Endothelial cell of umbilical vein (primary cell): ENCODE data around the gene OR52A5. TPM values are rescaled to one million over a fixed set of nuclear protein-coding genes. Genes with fewer than 3 reads are reported as not detected.

ENCODE experiments used
- BruUV-seq: library from RNA; stranded (reverse); fragments of 400-500 nt; replicated peaks from 2 replicates; lab custom pipeline; 2021; lab: Mats Ljungman, UMichigan
- CTCF ChIA-PET: fragments of 300-600, 350-600 bp; sonication (Branson Sonifier 250); formaldehyde crosslinking; loops from one replicate; lab custom pipeline; 2021; ENCODE audit warnings: antibody characterized with exemption, inconsistent platforms; lab: Charles Lee
- POLR2A ChIA-PET: fragments of 300-600, 350-600 bp; sonication (Branson Sonifier 250); formaldehyde crosslinking; loops from one replicate; lab custom pipeline; 2021; ENCODE audit warnings: antibody characterized with exemption, inconsistent platforms; lab: Charles Lee
- DNase-seq: peaks from one replicate; pipeline ENCODE4 v3.0.0-alpha.2; 2011; ENCODE audit warnings: low read depth, low spot score
- FAIRE-seq: peaks from 2 replicates; lab custom pipeline; 2011; peaks lifted over from hg19 to GRCh38; lab: Jason Lieb, UNC
- H2AFZ ChIP-seq: 2 replicates; pipeline ENCODE4 v1.6.0; 2012; ENCODE audit warnings: low read depth, low read length, control low read depth, inconsistent platforms
- H3K27ac ChIP-seq: 2 replicates; pipeline ENCODE4 v1.5.1; 2011; ENCODE audit warnings: low read depth, mild to moderate bottlenecking, control low read depth, low read length, moderate library complexity; ENCODE audit not compliant: insufficient read depth
- H3K27me3 ChIP-seq, 2 experiments: 2 replicates each; pipeline versions ENCODE4 v1.6.0 to v1.6.1; 2011; ENCODE audit warnings: low read length in 2 of 2, mixed read lengths in 1 of 2; ENCODE audit not compliant: control insufficient read depth in 2 of 2, insufficient read depth in 2 of 2
- H3K36me3 ChIP-seq, 2 experiments: 2 replicates in 1 of 2; 3 replicates in 1 of 2; pipeline ENCODE4 v1.5.1; 2011; ENCODE audit warnings: low read length in 2 of 2, mild to moderate bottlenecking in 1 of 2, moderate library complexity in 1 of 2; ENCODE audit not compliant: control insufficient read depth in 2 of 2, insufficient read depth in 2 of 2; ENCODE audit errors: extremely low read depth in 1 of 2
- H3K4me1 ChIP-seq: 3 replicates; pipeline ENCODE4 v1.5.1; 2011; ENCODE audit warnings: mild to moderate bottlenecking, low read length; ENCODE audit not compliant: control insufficient read depth, insufficient read depth; ENCODE audit errors: extremely low read depth
- H3K4me2 ChIP-seq: 2 replicates; pipeline ENCODE4 v1.6.1; 2011; ENCODE audit warnings: low read length, control low read depth, mixed read lengths; ENCODE audit not compliant: insufficient read depth
- H3K4me3 ChIP-seq, 3 experiments: fragments of 200-600 bp in 1 of 3; sonication (generic), shearing (Covaris generic) in 1 of 3; replicated peaks in 1 of 3; 2 replicates each; pipeline ENCODE4 v1.5.1; 2011 to 2016; ENCODE audit warnings: control low read depth in 3 of 3, low read length in 3 of 3, mild to moderate bottlenecking in 2 of 3, inconsistent platforms in 1 of 3, low read depth in 1 of 3, moderate library complexity in 1 of 3; ENCODE audit not compliant: insufficient read depth in 1 of 3
- H3K79me2 ChIP-seq: 2 replicates; pipeline ENCODE4 v1.6.0; 2012; ENCODE audit warnings: low read length, inconsistent platforms; ENCODE audit not compliant: control insufficient read depth, insufficient read depth
- H3K9ac ChIP-seq: replicated peaks from 2 replicates; pipeline ENCODE3; 2011; ENCODE audit warnings: low read length, control low read depth; ENCODE audit not compliant: insufficient read depth; ENCODE audit errors: extremely low read depth
- H3K9me1 ChIP-seq: replicated peaks from 3 replicates; pipeline ENCODE4 v1.6.0; 2011; ENCODE audit warnings: mild to moderate bottlenecking, low read length; ENCODE audit not compliant: control insufficient read depth, insufficient read depth; ENCODE audit errors: extremely low read depth
- H3K9me3 ChIP-seq: replicated peaks from 2 replicates; pipeline ENCODE4 v1.5.1; 2012; ENCODE audit warnings: low read length, inconsistent platforms; ENCODE audit not compliant: control insufficient read depth, insufficient read depth
- H4K20me1 ChIP-seq: replicated peaks from 2 replicates; pipeline ENCODE3; 2011; ENCODE audit warnings: mild to moderate bottlenecking, low read length; ENCODE audit not compliant: control insufficient read depth, insufficient read depth; ENCODE audit errors: extremely low read depth
- EZH2 ChIP-seq: IDR thresholded peaks from 2 replicates; pipeline ENCODE4 v1.6.1; 2012; ENCODE audit warnings: borderline replicate concordance, low read depth, mild to moderate bottlenecking, moderate library complexity, low read length, inconsistent platforms; ENCODE audit not compliant: severe bottlenecking
- GATA2 ChIP-seq: IDR thresholded peaks from 2 replicates; pipeline ENCODE4 v1.7.0; 2011; ENCODE audit warnings: low read depth, mild to moderate bottlenecking, moderate library complexity, mixed read lengths, low read length; ENCODE audit not compliant: insufficient read length, insufficient read depth
- JUN ChIP-seq: IDR thresholded peaks from 2 replicates; pipeline ENCODE4 v1.6.1; 2011; ENCODE audit warnings: borderline replicate concordance, low read depth; ENCODE audit not compliant: insufficient read length, insufficient read depth
- MAX ChIP-seq: IDR thresholded peaks from 2 replicates; pipeline ENCODE4 v1.6.1; 2011; ENCODE audit not compliant: insufficient read depth, insufficient read length
- POLR2A ChIP-seq: IDR thresholded peaks from 2 replicates; pipeline ENCODE4 v1.6.1; 2012; ENCODE audit warnings: low read depth, mild to moderate bottlenecking, control low read depth, low read length
- POLR2AphosphoS5 ChIP-seq: IDR thresholded peaks from 2 replicates; pipeline ENCODE4 v1.6.1; 2012; ENCODE audit warnings: low read depth, mild to moderate bottlenecking, control low read depth, low read length, moderate library complexity; ENCODE audit not compliant: insufficient read depth
- dilution Hi-C: fragments of 300-500 bp; cut with MboI; formaldehyde crosslinking; loops from one replicate; pipeline ENCODE4 v1.15.0; 2019; ENCODE audit warnings: low sequenced_read_pairs; ENCODE audit not compliant: extremely low pct_ligation_motif_present
- intact Hi-C: fragments of 100-400 bp; cut with micrococcal nuclease; formaldehyde crosslinking; loops from one replicate; pipeline ENCODE4 v1.10.0; 2022
- polyA plus RNA-seq, 4 experiments: library from polyadenylated mRNA; depleted of rRNA in 3 of 4; stranded (reverse) in 3 of 4; unstranded in 1 of 4; fragments of >200 nt; gene quantifications; 2 replicates each; pipeline versions ENCODE4 v1.2.1 to v1.2.3, GENCODE V29; 2011 to 2012; ENCODE audit warnings: missing spikeins in 1 of 4
- total RNA-seq: library from RNA; stranded (reverse); gene quantifications from 2 replicates; pipeline ENCODE4 v1.2.3, GENCODE V29; 2021

OR52A5 gene
- total and polyA plus RNA-seq, 2 donors (not counting 3 experiments of a cell fraction or from before 2014, with no cell fraction given): not detected

- H3K4me2 ChIP-seq: no peak overlapping the region
- CTCF ChIA-PET: no interaction called here
- dilution Hi-C loops: no loop called here
Observed at GRCh38 chr11:5137014-5137413, 1.1 kb downstream of the OR52A5 start.

GRCh38 chr11:5136261-5136660 lies 1.9 kb downstream of the OR52A5 start:
- no peak for TF ChIP-seq POLR2A
- TF ChIP-seq EZH2: no peak
- BruUV-seq: no TSS peak
- FAIRE-seq: no peak
- POLR2A ChIA-PET: no interaction called here
- Histone ChIP-seq H3K36me3 (no peaks in the 10 kb centered on the region), H3K27me3 (no peaks in the 10 kb centered on the region), H3K4me1 (no peaks in the 10 kb centered on the region), H4K20me1 (no peaks in the 10 kb centered on the region), H3K9ac (no peak overlapping the region), H3K9me1 (no peaks in the 10 kb centered on the region), H3K4me3 (no peak overlapping the region), H2AFZ (no peak overlapping the region), H3K27ac (no peak overlapping the region), H3K4me2 (no peak overlapping the region), H3K79me2 (no peaks in the 10 kb centered on the region), H3K9me3 (no peaks in the 10 kb centered on the region)
- DNase-seq: no peak
- intact Hi-C loops (no loop called here), dilution Hi-C loops (no loop called here)
- CTCF ChIA-PET: no interaction called here

More at GRCh38 chr11:5137014-5137413, 1.1 kb downstream of the OR52A5 start:
- no peaks in the 10 kb centered on the region for H3K79me2 ChIP-seq
- DNase-seq (no peak), FAIRE-seq (no peak)
- H3K27me3 ChIP-seq: no peaks in the 10 kb centered on the region
- POLR2A ChIA-PET: no interaction called here
- H3K27ac ChIP-seq: no peak overlapping the region
- no peak overlapping the region for H2AFZ ChIP-seq
- no TSS peak for BruUV-seq
- TF ChIP-seq GATA2 (no peak), EZH2 (no peak), MAX (no peak), POLR2AphosphoS5 (no peak), JUN (no peak)
- no peaks in the 10 kb centered on the region for H3K36me3 ChIP-seq
- H3K9me3 ChIP-seq: no peaks in the 10 kb centered on the region
- no peaks in the 10 kb centered on the region for H3K9me1 ChIP-seq
- H3K9ac ChIP-seq: no peak overlapping the region
- no peaks in the 10 kb centered on the region for H3K4me1 ChIP-seq
- no peaks in the 10 kb centered on the region for H4K20me1 ChIP-seq
- no peak overlapping the region for H3K4me3 ChIP-seq
- intact Hi-C loops: no loop called here
